ENCODE results near the gene REXO5. TPM values are rescaled to one million over a fixed set of nuclear protein-coding genes. Genes with fewer than 3 reads are reported as not detected.

REXO5 gene
- total and polyA plus RNA-seq, 2 donors (not counting 1 experiment from before 2014, with no cell fraction given), result 0.42 to 1.3 TPM

DNA sequence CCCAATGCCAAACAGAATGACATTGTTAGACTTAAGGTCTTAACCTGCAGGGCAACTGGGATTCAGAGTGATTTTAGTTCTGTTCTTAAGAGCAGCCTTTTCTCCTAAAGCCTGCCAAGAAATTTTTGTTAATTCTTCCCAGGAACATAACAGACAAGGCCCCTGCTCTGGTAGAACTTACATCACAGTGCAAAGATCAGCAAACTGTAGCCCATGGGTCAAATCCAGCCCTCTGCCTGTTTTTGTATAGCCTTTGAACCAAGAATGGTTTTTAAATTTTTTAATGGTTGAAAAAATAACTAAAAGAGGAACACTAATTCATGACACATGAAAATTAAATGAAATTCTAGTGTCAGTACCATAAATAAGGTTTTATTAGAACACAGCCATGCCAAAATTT lies 38.8 kb upstream of the REXO5 start:
- peaks cover 13% of the 10 kb centered on the region for H3K4me1 Mint-ChIP-seq
- no peak overlapping the region for H3K27ac Mint-ChIP-seq
- no peak overlapping the region for H2AFZ ChIP-seq (ENCODE audit: insufficient read depth, low read depth, low read length, poor library complexity, severe bottlenecking)
- no peaks in the 10 kb centered on the region for H3K27me3 Mint-ChIP-seq
- H3K4me3 ChIP-seq (ENCODE audit: control extremely low read depth in 1 of 5, extremely low read depth in 1 of 5, insufficient read depth in 1 of 5, low read depth in 2 of 5, low read length in 4 of 5), result no peak overlapping the region
- no peaks in the 10 kb centered on the region for H3K36me3 ChIP-seq (replicated peaks in 1 of 2; ENCODE audit: control extremely low read depth in 1 of 2, control insufficient read depth in 1 of 2, extremely low read depth in 1 of 2, insufficient read depth in 2 of 2, low read length in 1 of 2)
- POLR2A ChIA-PET, result no interaction called here
- no peak overlapping the region for H3K4me2 ChIP-seq (replicated peaks; ENCODE audit: low read depth, low read length, poor library complexity, severe bottlenecking)
- no peaks in the 10 kb centered on the region for H3K9me3 ChIP-seq (ENCODE audit: control extremely low read depth in 1 of 3, control insufficient read depth in 2 of 3, insufficient read depth in 1 of 3, low read length in 2 of 3)
- peaks cover 10 to 15% of the 10 kb centered on the region in 2 donors for H3K4me1 ChIP-seq (ENCODE audit: control insufficient read depth in 2 of 2, insufficient read depth in 2 of 2, low read length in 2 of 2)
- no peak for DNase-seq
- ATAC-seq (ENCODE audit: low read depth), result no peak
- H4K20me1 ChIP-seq (ENCODE audit: control insufficient read depth, insufficient read depth, low read length, poor library complexity, severe bottlenecking), result no peaks in the 10 kb centered on the region
- no peaks in the 10 kb centered on the region for H3K27me3 ChIP-seq (replicated peaks in 1 of 4; ENCODE audit: control extremely low read depth in 1 of 4, control insufficient read depth in 3 of 4, insufficient read depth in 4 of 4, low read length in 3 of 4)
- H3K4me3 Mint-ChIP-seq, result no peak overlapping the region
- TF ChIP-seq, protein P1, sequence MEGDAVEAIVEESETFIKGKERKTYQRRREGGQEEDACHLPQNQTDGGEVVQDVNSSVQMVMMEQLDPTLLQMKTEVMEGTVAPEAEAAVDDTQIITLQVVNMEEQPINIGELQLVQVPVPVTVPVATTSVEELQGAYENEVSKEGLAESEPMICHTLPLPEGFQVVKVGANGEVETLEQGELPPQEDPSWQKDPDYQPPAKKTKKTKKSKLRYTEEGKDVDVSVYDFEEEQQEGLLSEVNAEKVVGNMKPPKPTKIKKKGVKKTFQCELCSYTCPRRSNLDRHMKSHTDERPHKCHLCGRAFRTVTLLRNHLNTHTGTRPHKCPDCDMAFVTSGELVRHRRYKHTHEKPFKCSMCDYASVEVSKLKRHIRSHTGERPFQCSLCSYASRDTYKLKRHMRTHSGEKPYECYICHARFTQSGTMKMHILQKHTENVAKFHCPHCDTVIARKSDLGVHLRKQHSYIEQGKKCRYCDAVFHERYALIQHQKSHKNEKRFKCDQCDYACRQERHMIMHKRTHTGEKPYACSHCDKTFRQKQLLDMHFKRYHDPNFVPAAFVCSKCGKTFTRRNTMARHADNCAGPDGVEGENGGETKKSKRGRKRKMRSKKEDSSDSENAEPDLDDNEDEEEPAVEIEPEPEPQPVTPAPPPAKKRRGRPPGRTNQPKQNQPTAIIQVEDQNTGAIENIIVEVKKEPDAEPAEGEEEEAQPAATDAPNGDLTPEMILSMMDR (IDR thresholded peaks at IDR 0.05), result no peak
- TF ChIP-seq EZH2 (IDR thresholded peaks at IDR 0.05; ENCODE audit: borderline replicate concordance, insufficient read depth, low read depth, low read length, poor library complexity, severe bottlenecking), result no peak
- no peak overlapping the region for H3K27ac ChIP-seq (ENCODE audit: low read length in 2 of 2)
- H3K9ac ChIP-seq (ENCODE audit: low read length), result no peak overlapping the region
- H3K79me2 ChIP-seq (ENCODE audit: control insufficient read depth, insufficient read depth, low read length), result no peaks in the 10 kb centered on the region
- intact Hi-C loops (cut with micrococcal nuclease), result no loop called here
- H3K9me3 Mint-ChIP-seq (ENCODE audit: insufficient read depth), result no peaks in the 10 kb centered on the region
- CTCF ChIA-PET, result no interaction called here

DNA sequence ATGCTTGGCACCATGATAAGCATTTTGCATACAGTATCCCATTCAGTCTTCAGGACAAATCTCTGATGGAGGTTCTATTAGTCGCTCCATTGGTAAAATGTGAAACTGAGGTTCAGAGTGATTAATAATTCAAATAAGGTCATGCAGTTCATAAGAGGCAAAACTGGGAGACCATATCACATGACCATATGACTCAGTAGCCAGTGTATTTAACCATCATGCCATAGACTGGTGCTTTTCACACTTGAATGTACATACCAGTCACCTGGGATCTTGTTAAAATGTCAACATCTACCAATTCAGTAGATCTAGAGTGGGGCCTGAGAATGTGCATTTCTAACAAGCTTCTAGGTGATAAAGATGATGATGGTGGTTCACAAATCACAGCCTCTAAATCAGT lies 38.2 kb upstream of the REXO5 start:
- Histone ChIP-seq H2AFZ (ENCODE audit: insufficient read depth, low read depth, low read length, poor library complexity, severe bottlenecking) (no peak overlapping the region), H3K27me3 (replicated peaks in 1 of 4; ENCODE audit: control extremely low read depth in 1 of 4, control insufficient read depth in 3 of 4, insufficient read depth in 4 of 4, low read length in 3 of 4) (no peaks in the 10 kb centered on the region), H3K36me3 (replicated peaks in 1 of 2; ENCODE audit: control extremely low read depth in 1 of 2, control insufficient read depth in 1 of 2, extremely low read depth in 1 of 2, insufficient read depth in 2 of 2, low read length in 1 of 2) (no peaks in the 10 kb centered on the region), H3K27ac (ENCODE audit: low read length in 2 of 2) (no peak overlapping the region), H3K4me2 (replicated peaks; ENCODE audit: low read depth, low read length, poor library complexity, severe bottlenecking) (no peak overlapping the region), H4K20me1 (ENCODE audit: control insufficient read depth, insufficient read depth, low read length, poor library complexity, severe bottlenecking) (no peaks in the 10 kb centered on the region), H3K79me2 (ENCODE audit: control insufficient read depth, insufficient read depth, low read length) (no peaks in the 10 kb centered on the region), H3K4me1 (ENCODE audit: control insufficient read depth in 2 of 2, insufficient read depth in 2 of 2, low read length in 2 of 2) (peaks cover 6 to 12% of the 10 kb centered on the region in 2 donors), H3K9me3 (ENCODE audit: control extremely low read depth in 1 of 3, control insufficient read depth in 2 of 3, insufficient read depth in 1 of 3, low read length in 2 of 3) (no peaks in the 10 kb centered on the region), H3K4me3 (ENCODE audit: control extremely low read depth in 1 of 5, extremely low read depth in 1 of 5, insufficient read depth in 1 of 5, low read depth in 2 of 5, low read length in 4 of 5) (no peak overlapping the region), H3K9ac (ENCODE audit: low read length) (no peak overlapping the region)
- no peak for DNase-seq
- no peak overlapping the region for H3K4me3 Mint-ChIP-seq
- CTCF ChIA-PET, result no interaction called here
- ATAC-seq (ENCODE audit: low read depth), result no peak
- peaks cover 10% of the 10 kb centered on the region for H3K4me1 Mint-ChIP-seq
- TF ChIP-seq, protein P1 (IDR thresholded peaks at IDR 0.05), result no peak
- no peak for TF ChIP-seq EZH2 (IDR thresholded peaks at IDR 0.05; ENCODE audit: borderline replicate concordance, insufficient read depth, low read depth, low read length, poor library complexity, severe bottlenecking)
- POLR2A ChIA-PET, result no interaction called here
- intact Hi-C loops (cut with micrococcal nuclease), result no loop called here
- no peak overlapping the region for H3K27ac Mint-ChIP-seq
- no peaks in the 10 kb centered on the region for H3K27me3 Mint-ChIP-seq
- no peaks in the 10 kb centered on the region for H3K9me3 Mint-ChIP-seq (ENCODE audit: insufficient read depth)
- no CpG with 5 or more reads among the region's 1 CpG for WGBS (ENCODE audit: insufficient coverage)

Measured in B cell (primary cell).